HUDEP-2 (cell line): Measurements from ENCODE around the gene PSMD2.

Experiments
- DNase-seq, 76 experiments: peaks; one replicate each; lab custom pipeline; 2025; ENCODE audit not compliant: unreplicated experiment in 76 of 76; lab: John Stamatoyannopoulos, UW

Gene PSMD2

DNA sequence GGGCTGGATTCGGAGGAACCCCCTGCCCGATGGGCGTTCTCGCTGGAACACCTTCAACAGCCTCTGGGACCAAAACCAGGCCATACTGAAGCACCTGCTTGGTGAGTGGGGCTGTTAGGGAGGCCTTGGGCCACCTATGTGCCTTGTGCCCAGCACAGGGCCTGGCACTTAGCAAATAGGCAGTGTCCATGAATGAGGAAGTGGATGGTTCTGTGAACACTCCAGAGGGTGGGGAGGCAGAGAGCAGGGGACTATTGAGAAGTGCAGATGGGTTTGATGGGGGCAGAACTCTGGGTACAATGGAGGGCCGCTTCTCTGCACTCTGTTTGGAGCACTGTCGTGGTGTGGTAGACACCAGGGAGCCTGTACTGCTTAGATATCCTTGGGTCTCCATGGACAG, 21.7 kb upstream of the PSMD2 start:
- no peak for DNase-seq

DNA sequence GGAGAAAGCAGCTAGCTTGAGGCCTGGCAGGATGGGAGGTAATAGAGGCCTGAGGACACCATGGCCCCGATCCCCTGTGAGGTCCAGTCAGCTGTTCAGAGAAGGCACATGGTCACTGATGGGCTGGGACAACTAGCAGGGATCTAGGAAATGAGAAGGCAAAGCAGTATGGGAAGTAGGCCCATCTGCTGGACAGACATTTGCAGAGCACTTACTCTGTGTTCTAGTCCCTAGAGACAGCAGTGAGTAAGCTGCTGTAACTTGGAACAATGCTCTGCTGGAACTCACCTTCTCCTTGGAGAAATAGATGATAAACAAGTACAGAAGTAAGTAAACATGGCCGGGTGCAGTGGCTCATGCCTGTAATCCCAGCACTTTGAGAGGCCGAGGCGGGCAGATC, 16.1 kb upstream of the PSMD2 start:
- DNase-seq = no peak

DNA sequence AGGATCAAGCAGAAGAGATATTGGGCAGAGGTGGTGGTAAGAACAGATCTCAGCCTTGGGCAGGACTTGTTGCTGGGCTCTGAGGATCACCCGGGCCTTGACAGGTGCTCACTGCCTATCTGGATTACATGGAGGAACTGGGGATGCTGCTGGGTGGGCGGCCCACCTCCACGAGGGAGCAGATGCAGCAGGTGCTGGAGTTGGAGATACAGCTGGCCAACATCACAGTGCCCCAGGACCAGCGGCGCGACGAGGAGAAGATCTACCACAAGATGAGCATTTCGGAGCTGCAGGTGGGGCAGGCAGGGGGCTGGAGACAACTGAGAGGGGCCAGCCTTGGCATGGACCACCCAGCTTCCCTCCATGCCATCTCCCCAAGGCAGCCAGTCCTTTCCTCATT, 15.4 kb upstream of the PSMD2 start:
- no peak for DNase-seq

DNA sequence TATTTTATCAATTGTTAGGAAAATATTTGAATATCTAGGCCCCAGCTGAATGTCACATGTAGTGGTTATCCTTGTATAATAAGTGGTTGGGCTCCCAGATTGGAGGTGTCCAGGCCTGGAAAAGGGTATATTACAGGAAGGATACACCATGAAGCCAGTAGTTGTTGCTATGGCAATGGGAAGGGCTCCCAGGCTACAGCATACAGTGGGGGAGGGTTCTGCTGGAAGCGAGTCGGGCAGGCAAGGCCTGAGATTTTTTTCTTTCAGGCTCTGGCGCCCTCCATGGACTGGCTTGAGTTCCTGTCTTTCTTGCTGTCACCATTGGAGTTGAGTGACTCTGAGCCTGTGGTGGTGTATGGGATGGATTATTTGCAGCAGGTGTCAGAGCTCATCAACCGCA, 14.3 kb upstream of the PSMD2 start:
- DNase-seq = peak in 49 of 76 experiments; percentile 5 to 64 (median 24)

DNA sequence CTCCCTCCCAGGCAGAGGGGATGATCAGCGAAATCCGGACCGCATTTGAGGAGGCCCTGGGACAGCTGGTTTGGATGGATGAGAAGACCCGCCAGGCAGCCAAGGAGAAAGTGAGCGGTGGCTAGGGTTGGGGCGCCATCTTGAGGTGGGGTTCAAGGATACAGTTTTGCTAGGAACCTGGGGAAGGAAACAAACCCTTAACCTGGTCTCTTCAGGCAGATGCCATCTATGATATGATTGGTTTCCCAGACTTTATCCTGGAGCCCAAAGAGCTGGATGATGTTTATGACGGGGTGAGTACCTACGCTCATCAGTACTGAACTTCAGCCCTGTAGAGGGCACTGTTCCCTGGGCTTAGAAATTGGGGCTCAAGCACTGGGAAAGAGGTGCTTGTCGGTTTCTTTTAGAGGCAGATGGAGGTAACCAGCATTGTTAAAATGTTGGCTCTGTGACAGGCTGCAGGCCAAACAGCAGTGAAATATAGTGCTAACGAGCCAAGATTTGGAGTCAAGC, 9.6 kb upstream of the PSMD2 start:
- peak in 47 of 76 experiments; percentile 2 to 61 (median 30) for DNase-seq

DNA sequence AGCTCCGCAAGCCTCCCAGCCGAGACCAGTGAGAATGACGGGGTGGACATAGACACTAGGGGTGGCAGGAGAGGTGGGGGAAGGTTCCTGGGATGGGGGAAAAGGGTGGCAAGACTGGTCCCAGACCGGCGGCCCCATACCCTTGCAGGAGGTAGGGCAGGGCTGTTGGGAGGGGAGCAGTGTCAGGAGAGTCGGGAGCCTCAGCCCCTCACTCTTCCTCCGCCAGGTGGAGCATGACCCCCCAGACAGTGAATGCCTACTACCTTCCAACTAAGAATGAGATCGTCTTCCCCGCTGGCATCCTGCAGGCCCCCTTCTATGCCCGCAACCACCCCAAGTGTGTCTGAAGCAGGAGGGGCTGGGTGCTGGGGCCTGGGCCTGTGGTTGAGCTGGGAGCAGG, 8.7 kb upstream of the PSMD2 start:
- DNase-seq = no peak

DNA sequence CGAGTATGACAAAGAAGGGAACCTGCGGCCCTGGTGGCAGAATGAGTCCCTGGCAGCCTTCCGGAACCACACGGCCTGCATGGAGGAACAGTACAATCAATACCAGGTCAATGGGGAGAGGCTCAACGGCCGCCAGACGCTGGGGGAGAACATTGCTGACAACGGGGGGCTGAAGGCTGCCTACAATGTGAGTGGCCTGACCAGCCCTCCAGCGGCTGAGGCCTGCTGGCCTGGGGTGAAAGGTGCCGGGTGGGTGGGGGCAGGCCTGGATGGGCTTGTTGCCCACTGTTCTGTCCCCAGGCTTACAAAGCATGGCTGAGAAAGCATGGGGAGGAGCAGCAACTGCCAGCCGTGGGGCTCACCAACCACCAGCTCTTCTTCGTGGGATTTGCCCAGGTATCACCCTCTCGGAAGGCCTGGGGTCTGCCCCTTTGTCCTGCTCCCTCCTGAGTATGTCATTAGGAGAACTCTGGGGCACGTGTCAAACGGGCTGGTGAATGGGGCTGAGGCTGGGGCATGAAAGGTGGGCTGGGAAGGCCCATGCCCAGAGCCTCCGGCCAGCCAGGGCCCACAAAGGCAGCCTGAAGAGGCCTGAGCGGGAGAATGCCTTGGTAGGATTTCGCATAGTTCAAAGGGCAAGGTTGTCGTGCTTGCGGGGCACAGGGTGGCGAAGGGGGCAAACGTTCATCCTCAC, 7.8 kb upstream of the PSMD2 start:
- DNase-seq = no peak

DNA sequence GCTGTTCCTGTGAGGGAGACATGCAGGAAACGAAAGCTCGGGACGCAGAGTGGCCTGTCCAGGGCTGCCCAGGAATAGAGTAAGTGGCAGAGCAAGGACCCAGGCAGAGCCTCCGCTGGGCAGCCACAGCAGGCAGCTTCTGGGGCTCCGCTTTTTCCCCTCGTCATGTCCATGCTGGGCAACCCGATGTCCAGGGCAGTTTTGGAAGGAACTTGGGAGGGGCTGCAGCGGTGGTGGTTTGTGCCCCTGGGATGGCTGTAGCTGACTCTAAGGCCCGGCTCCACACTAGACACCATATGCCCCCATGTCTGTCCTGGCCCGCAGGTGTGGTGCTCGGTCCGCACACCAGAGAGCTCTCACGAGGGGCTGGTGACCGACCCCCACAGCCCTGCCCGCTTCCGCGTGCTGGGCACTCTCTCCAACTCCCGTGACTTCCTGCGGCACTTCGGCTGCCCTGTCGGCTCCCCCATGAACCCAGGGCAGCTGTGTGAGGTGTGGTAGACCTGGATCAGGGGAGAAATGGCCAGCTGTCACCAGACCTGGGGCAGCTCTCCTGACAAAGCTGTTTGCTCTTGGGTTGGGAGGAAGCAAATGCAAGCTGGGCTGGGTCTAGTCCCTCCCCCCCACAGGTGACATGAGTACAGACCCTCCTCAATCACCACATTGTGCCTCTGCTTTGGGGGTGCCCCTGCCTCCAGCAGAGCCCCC, 7.1 kb upstream of the PSMD2 start:
- DNase-seq = no peak

DNA sequence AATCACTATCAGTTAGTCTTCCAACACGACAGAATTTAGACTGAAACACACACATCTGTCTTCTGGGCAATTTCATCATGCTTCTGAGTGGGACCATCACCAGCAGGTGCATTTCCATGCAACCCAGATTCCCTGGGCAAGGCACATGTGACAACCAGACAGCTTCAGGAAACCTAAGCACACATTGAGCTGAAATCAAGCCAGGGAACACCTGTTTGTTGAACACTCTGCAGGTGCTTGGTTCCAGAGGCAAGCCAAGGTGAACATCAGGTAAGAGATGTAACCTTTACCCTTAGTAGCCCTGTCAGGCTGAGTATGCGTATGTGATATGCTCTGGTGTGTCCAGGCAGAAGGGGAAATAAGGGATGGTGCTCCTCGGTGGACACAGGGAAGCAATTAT, 3.3 kb upstream of the PSMD2 start:
- DNase-seq = no peak

DNA sequence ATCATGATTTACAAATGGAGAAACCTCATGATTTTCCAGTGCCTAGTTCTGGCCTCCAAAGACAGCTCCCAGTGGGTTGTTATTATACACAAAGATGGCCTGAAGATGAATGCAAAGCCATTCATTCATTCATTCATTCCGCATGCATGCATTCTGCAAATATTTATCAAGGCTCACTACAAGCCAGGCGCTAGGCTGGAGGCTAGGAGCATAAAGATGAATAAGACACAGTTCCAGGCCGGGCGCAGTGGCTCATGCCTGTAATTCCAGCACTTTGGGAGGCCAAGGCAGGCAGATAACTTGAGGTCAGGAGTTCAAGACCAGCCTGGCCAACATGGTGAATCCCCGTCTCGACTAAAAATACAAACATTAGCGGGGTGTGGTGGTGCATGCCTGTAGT, 2.4 kb upstream of the PSMD2 start:
- DNase-seq = no peak

DNA sequence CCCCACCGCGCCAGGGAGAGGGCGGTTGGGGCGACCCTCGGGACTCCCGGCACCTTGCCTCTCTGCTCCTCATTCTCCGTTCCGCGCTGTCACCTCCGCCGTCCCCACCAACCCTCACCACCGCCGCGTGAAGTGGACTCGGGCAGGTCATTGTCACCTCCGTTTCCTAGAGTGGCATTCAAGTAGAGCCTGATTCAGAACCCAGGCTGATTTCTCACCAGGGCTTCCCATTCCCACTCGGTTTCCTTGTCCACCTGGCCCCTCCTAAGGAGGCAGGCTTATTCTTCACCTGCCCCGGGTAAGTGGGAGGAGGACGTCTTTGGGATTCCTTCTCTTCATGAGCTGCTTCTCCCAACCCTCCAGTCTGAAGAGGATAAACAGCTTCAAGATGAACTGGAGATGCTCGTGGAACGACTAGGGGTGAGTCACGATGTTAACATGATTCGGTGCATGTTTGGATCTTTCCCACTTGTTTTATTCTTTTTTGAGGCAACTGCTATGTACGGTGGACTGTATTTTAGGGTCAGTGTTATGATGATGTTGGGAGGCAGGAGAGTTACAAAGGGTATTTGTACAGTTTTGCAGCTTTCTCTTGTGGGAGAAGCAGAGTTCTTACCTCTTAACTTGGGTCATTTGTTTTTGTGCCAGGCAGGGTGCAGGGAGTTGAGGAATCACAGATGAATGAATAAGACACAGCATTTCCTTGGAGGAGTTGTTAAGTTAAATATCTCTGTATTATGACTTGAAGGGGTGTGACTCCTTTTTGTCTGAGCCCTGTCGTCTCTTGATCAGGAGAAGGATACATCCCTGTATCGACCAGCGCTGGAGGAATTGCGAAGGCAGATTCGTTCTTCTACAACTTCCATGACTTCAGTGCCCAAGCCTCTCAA, 692 bp downstream of the PSMD2 start:
- DNase-seq = peak in 4 of 76 experiments; percentile 1 to 35 (median 24)

DNA sequence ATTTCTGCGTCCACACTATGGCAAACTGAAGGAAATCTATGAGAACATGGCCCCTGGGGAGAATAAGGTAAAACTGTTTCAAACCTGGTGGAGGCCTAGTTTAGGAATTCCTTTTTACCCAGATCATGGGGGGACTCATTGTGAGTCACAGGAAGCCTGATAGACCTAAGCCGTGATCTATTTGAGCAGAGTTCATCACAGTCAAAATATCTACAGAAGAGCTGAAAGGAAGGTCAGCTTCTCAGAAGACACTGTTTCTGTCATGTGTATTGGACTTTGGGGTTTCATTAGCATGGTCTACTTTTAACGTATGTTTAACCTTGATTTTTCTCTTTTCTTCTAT, 1.3 kb downstream of the PSMD2 start:
- no peak for DNase-seq

DNA sequence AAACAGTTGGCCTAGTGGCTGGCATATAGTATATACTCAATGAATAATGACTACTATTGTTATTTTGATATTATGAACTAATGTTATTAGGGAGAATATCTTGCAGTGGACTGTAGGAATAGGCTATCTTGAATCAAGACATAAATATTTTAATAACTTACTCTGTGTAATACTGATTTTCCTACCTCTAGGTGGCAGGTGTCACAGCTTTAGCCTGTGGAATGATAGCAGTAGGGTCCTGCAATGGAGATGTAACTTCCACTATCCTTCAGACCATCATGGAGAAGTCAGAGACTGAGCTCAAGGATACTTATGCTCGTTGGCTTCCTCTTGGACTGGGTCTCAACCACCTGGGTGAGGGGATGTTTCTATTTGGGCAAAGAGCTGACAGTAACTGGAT, 6.5 kb downstream of the PSMD2 start:
- DNase-seq = peak in 10 of 76 experiments; percentile 1 to 30 (median 13)

DNA sequence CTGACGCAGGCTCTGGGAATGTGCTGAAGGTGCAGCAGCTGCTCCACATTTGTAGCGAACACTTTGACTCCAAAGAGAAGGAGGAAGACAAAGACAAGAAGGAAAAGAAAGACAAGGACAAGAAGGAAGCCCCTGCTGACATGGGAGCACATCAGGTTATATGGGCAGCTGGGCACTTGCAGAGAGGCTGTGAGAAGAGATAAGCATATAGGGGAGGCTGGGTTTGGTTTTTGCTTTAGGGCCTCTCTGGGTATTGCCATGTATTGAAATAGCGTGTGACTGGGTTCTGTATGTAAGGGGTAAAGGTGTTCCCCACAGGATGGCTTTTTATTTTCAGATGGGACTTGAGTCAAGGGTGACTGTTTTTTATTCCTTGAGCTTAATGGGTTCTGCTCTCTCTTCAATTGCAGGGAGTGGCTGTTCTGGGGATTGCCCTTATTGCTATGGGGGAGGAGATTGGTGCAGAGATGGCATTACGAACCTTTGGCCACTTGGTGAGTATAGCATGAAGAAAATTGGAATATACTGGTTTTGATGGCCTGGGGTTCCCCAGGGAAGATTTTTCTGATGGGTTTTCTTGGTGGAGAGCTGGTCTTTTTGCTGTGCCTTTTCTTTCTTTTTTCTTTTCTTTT, 7.4 kb downstream of the PSMD2 start:
- peak in 51 of 76 experiments; percentile 4 to 63 (median 32) for DNase-seq

DNA sequence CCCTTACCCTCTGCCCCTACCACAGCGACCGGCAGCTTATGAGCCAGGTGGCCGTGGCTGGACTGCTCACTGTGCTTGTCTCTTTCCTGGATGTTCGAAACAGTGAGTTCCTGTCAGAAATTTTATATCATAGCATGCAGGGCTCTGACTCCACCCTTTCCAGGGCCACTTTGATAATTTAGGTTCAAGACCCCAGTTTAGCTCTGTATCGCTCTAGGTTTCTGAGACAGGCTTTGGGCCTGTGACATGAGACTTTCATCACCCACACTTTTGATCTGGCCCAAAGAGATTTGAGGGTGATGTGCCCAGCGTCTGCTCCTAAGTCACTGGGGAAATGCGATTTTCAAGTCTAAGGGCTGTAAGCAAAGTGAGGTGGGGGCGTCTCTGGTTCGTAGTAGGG, 8.9 kb downstream of the PSMD2 start:
- DNase-seq = peak in 1 of 76 experiments; percentile 32

DNA sequence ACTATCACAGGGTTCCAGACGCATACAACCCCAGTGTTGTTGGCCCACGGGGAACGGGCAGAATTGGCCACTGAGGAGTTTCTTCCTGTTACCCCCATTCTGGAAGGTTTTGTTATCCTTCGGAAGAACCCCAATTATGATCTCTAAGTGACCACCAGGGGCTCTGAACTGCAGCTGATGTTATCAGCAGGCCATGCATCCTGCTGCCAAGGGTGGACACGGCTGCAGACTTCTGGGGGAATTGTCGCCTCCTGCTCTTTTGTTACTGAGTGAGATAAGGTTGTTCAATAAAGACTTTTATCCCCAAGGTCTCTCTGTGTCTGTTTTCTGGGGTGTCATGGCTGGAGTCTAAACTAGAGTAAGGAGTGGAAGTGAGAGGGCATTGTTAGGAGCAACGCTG, 9.7 kb downstream of the PSMD2 start:
- DNase-seq = no peak

DNA sequence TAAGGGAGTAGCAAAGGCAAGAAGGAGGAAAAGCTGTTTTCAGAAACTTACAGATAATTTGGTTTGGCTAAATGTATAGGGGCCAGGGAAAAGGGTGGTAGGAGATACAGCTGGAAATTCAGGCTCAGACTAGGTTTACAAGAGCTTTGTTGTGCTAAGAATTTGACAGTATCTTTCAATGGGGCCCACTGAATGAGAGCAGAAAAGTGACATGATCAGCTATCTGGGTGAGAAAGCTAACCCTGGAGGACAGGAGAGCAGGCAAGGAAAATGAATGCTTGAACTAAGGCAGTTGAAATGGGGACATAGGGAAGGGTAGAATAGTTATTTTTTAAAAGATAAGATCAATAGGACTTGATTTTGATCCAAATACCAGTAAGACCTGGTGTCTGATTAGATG, 12.6 kb downstream of the PSMD2 start:
- no peak for DNase-seq

DNA sequence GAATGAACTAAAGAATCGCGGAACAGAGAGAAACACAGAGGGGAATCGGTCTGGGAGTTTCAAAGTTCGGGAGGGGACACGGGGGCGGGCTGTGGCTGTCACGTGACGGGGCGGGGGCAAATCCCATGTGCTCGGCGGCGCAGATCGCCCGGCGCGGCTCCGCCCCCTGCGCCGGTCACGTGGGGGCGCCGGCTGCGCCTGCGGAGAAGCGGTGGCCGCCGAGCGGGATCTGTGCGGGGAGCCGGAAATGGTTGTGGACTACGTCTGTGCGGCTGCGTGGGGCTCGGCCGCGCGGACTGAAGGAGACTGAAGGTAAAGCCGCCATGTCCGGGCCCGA, 15.3 kb downstream of the PSMD2 start, which contains the start of gene EIF4G1:
Gene EIF4G1 (plus strand): TSS at position 244 of the 337 bp plus-strand sequence. CDS start 1,191 bp downstream, outside the sequence.
- DNase-seq = peak in 75 of 76 experiments; percentile 28 to 93 (median 85)

DNA sequence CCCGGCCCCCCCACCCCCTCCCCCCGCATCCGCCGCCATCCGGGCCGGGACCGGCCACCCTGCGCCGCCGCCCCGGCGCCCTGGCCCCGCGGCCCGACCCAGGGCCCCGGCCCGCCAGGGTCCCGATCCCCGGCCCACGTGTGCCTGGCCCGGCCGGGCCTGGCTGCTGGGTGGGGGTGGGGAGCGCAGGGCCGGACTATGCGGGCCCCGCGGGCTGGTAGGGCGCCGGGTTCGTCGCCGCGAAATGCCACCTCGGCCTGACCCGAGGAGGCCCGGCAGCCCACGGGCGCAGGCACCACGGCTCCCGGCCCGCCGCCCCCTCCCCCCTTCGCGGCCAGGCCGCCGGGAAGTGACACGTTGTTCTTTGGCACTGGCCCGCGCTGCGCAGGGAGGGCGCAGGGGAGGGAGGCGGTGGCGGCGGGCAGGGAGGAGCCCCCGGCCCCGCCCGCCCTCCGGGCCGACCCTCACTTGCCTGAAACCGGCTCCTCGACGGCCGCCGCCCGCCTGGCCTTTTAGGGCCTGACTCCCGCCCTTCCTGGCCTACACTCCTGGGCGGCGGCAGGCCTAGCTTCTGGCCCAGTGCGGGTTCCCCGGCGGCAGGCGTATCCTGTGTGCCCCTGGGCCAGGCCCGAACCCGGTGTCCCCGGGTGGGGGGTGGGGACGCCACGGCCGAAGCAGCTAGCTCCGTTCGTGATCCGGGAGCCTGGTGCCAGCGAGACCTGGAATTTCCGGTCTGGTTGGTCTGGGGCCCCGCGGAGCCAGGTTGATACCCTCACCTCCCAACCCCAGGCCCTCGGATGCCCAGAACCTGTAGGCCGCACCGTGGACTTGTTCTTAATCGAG, 15.9 kb downstream of the PSMD2 start:
- DNase-seq = peak in 70 of 76 experiments; percentile 5 to 76 (median 57)

DNA sequence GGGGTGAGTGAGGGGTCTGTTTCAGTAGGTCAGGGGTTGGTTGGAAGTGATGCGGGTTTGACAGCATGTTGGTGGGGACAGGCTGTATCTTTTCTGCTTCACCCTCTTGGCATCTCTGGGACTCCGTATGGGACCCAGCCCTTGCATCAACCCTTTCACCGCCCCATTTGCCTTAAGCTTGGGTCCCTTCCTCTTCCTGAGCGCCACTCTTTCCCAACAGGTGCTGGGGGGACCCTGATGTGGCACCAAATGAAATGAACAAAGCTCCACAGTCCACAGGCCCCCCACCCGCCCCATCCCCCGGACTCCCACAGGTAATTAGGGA, 16.5 kb downstream of the PSMD2 start:
- DNase-seq = peak in 1 of 76 experiments; percentile 28
